Thyroid gland (tissue), 4 donors: ENCODE measurements around the gene RPRD1A.
"Not testable (repeated sequence)": the region's sequence is repeated elsewhere in the genome, so short reads cannot be mapped to it uniquely, and the experiment has no call there.

Source experiments
- CTCF ChIP-seq, 6 experiments: fragments of 200-600 bp in 3 of 6; fragments of 450-650 bp in 3 of 6; sonication (generic) in 3 of 6; IDR thresholded peaks; one replicate each; pipeline ENCODE4 v1.5.1; 2016 to 2019; ENCODE audit warnings: antibody characterized with exemption in 6 of 6, mild to moderate bottlenecking in 2 of 6, inconsistent platforms in 1 of 6, moderate library complexity in 1 of 6
- POLR2A ChIP-seq, 2 donors: fragments of 450-650 bp; IDR thresholded peaks; one replicate each; pipeline ENCODE4 v1.6.1; 2017; ENCODE audit warnings: antibody characterized with exemption in 2 of 2, mild to moderate bottlenecking in 2 of 2, moderate library complexity in 1 of 2

GRCh38 chr18:36092116-36092515, 24.8 kb upstream of the RPRD1A start:
- not testable (repeated sequence) for TF ChIP-seq POLR2A, CTCF (IDR thresholded peaks at IDR 0.05)
